Measurements from ENCODE around the gene CEL.

CEL gene

DNA sequence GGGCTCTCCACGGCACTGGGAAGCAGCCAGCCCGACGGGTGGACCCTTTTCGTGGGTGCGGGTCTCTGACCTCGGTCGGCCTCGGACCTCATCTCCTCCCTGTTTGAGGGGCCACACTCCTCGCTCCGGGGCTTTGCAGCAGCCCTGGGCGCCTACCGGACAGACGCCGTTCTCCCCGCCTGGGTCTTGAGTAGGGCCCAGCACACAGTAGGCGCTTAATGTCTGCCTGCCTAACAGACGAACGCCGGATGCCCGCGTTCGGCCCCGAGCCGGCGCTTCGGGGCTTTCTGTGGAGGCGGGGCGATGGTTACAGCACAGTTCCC is 31.8 kb upstream of the CEL start:
- H3K4me3 Mint-ChIP-seq = peak overlapping the region; percentile 94 to 99 (median 95)

DNA sequence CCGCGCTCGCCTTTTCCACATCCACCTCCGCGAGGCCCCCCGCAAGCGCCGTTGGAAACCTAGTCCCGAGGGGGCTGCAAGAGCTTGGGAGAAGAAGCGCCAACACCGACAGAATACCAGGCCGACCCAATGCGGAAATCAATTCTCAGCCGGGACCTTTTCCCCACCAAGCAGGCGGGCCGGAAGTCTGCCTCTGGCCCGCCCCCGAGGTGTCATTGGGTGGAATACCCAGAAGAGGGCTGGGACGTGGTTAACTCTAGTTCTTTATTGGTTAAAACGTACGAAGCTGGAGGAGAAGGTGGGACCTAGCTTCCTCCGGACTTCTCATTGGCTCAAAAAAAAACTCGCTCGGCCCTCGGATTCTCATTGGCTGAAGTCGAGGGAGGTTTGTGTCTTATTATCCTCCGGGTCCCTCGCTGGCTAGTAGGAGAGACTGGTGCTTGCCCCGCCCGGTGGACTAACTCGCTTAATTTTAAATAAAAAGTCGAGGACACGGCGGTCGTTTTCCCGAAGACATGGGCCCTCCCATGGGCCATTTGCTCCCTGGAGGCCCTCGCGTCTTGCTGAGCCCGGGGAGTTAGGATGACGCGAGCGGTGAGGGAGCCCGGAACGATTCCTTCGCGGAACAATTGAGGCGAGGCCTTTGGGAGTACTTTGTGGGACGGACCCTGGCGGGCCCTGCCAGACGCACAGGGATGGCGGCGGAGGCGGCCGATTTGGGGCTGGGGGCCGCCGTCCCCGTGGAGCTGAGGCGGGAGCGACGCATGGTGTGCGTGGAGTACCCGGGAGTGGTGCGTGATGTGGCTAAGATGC is 31.3 kb upstream of the CEL start, which contains the start of gene GTF3C5:
TSS of gene GTF3C5 (plus strand) at position 681 of the 813 bp plus-strand sequence. CDS start at position 696, 15 bp downstream.
- Mint-ChIP-seq H3K4me1 (peaks cover 29% of the 10 kb centered on the region), H3K4me3 (peak within 1 kb of the TSS; percentile 94 to 99 (median 95)), H3K9me3 (peaks cover 3% of the 10 kb centered on the region), H3K36me3 (ENCODE audit: low read depth) (peaks cover 44% of the 10 kb centered on the region), H3K27me3 (ENCODE audit: low read depth) (peaks cover 2% of the 10 kb centered on the region), H3K27ac (peak within 1 kb of the TSS; percentile 95 to 99 (median 98))
- TF ChIP-seq, protein P1, sequence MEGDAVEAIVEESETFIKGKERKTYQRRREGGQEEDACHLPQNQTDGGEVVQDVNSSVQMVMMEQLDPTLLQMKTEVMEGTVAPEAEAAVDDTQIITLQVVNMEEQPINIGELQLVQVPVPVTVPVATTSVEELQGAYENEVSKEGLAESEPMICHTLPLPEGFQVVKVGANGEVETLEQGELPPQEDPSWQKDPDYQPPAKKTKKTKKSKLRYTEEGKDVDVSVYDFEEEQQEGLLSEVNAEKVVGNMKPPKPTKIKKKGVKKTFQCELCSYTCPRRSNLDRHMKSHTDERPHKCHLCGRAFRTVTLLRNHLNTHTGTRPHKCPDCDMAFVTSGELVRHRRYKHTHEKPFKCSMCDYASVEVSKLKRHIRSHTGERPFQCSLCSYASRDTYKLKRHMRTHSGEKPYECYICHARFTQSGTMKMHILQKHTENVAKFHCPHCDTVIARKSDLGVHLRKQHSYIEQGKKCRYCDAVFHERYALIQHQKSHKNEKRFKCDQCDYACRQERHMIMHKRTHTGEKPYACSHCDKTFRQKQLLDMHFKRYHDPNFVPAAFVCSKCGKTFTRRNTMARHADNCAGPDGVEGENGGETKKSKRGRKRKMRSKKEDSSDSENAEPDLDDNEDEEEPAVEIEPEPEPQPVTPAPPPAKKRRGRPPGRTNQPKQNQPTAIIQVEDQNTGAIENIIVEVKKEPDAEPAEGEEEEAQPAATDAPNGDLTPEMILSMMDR (IDR thresholded peaks at IDR 0.05; ENCODE audit: unreplicated experiment in 3 of 3) = no peak

More for the DNA sequence above, 31.8 kb upstream of the CEL start:
- Mint-ChIP-seq H3K36me3 (ENCODE audit: low read depth) (peaks cover 39% of the 10 kb centered on the region), H3K27ac (peak overlapping the region; percentile 95 to 99 (median 98)), H3K4me1 (peaks cover 29% of the 10 kb centered on the region), H3K27me3 (ENCODE audit: low read depth) (peaks cover 3% of the 10 kb centered on the region), H3K9me3 (peaks cover 3% of the 10 kb centered on the region)
- TF ChIP-seq, protein P1 (IDR thresholded peaks at IDR 0.05; ENCODE audit: unreplicated experiment in 3 of 3) = no peak

DNA sequence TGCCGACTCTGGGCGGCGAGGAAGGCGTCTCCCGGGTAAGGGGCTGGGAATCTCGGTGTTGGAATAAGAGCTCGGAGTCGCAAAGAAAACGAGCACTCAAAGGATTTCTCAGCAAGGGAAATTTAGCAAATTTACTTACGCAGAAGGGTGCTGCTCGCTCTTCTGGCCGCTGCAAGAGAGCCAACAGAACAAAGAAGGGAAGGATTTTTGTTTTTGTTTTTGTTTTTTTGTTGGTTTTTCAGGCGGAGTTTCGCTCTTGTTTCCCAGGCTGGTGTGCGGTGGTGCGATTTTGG is 30.7 kb upstream of the CEL start:
- TF ChIP-seq, protein P1 (IDR thresholded peaks at IDR 0.05; ENCODE audit: unreplicated experiment in 3 of 3) = no peak
- Mint-ChIP-seq H3K4me1 (peaks cover 29% of the 10 kb centered on the region), H3K36me3 (ENCODE audit: low read depth) (peaks cover 49% of the 10 kb centered on the region), H3K27me3 (ENCODE audit: low read depth) (no peaks in the 10 kb centered on the region), H3K27ac (peak overlapping the region; percentile 95 to 99 (median 98)), H3K9me3 (peaks cover 3% of the 10 kb centered on the region), H3K4me3 (peak overlapping the region; percentile 94 to 99 (median 95))

DNA sequence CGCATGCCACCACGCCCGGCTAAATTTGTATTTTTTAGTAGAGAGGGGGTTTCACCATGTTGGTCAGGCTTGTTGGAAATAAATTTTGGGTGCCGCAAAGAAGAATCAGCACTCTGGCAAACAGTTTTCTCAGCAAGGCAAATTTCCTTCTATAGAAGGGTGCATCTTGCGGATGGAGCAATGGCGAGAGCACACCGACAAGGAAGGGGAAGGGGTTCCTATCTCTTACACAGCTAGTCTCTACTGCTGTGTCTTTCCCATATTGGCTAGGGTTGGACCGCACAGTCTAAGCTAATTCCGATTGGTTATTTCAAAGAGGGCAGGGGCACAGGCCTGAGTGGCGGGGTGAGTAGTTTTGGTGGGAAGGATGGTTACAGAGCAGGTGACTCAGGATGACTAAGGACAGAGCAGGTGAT is 30.3 kb upstream of the CEL start:
- Mint-ChIP-seq H3K4me3 (peak overlapping the region; percentile 94 to 99 (median 95)), H3K9me3 (peaks cover 3% of the 10 kb centered on the region)

DNA sequence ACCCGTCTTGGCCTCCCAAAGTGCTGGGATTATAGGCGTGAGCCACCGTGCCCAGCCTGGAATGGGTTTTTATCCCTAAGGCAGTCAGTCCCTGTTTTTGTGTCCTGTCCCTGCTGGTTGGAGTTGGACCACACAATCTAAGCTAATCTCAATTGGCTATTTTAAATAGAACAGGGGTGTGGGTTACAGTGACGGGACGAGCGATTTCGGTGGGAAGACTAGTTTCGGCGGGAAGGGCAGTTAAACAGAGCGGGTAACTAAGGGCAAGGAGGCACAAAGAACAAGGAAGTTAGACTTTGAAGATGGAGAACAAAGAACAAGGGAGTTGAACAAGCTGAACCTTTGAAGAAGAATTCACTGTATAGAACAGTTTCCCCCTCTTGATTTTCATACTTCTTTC is 29.6 kb upstream of the CEL start:
- Mint-ChIP-seq H3K9me3 (peaks cover 3% of the 10 kb centered on the region), H3K4me3 (peak overlapping the region; percentile 94 to 99 (median 95)), H3K27ac (peak overlapping the region in 2 of 3 experiments; percentile 26 to 60), H3K36me3 (ENCODE audit: low read depth) (peaks cover 60% of the 10 kb centered on the region), H3K4me1 (peaks cover 29% of the 10 kb centered on the region), H3K27me3 (ENCODE audit: low read depth) (no peaks in the 10 kb centered on the region)
- TF ChIP-seq, protein P1 (IDR thresholded peaks at IDR 0.05; ENCODE audit: unreplicated experiment in 3 of 3) = no peak

More for the DNA sequence above, 30.3 kb upstream of the CEL start:
- Mint-ChIP-seq H3K4me1 (peaks cover 29% of the 10 kb centered on the region), H3K27me3 (ENCODE audit: low read depth) (no peaks in the 10 kb centered on the region), H3K36me3 (ENCODE audit: low read depth) (peaks cover 53% of the 10 kb centered on the region), H3K27ac (peak overlapping the region; percentile 95 to 99 (median 98))
- TF ChIP-seq, protein P1 (IDR thresholded peaks at IDR 0.05; ENCODE audit: unreplicated experiment in 3 of 3) = no peak

DNA sequence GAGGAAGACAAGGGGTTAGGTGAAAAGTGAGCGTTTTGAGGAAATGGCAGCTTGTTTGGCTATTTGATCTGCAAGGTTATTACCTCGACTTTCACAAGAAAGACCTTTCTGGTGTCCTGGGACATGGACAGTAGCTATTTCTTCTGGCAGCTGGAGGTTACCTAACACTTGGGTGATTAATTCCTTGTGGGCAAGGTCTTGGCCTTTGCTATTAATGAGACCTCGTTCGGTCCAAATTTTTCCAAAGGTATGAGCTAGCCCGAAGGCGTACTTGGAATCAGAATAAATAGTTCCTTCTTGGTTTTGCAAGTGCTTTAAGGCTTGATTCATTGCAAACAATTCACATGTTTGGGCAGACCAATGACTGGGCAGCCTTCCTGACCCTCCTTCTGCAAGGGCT is 26.1 kb upstream of the CEL start:
- Mint-ChIP-seq H3K4me3 (no peak overlapping the region), H3K9me3 (peaks cover 3% of the 10 kb centered on the region), H3K36me3 (ENCODE audit: low read depth) (peaks cover 80% of the 10 kb centered on the region), H3K27me3 (ENCODE audit: low read depth) (peaks cover 3% of the 10 kb centered on the region), H3K4me1 (peaks cover 22% of the 10 kb centered on the region), H3K27ac (no peak overlapping the region)
- TF ChIP-seq, protein P1 (IDR thresholded peaks at IDR 0.05; ENCODE audit: unreplicated experiment in 3 of 3) = no peak
